ENCODE data around the gene ALDH1A3. TPM values are rescaled to one million over a fixed set of nuclear protein-coding genes. Genes with fewer than 3 reads are reported as not detected.
A peak's percentile ranks its signal among the peaks of the same experiment; 100 is the strongest.

Gene ALDH1A3
- total RNA-seq, 1 experiment from 2014 or later = 215 TPM

DNA sequence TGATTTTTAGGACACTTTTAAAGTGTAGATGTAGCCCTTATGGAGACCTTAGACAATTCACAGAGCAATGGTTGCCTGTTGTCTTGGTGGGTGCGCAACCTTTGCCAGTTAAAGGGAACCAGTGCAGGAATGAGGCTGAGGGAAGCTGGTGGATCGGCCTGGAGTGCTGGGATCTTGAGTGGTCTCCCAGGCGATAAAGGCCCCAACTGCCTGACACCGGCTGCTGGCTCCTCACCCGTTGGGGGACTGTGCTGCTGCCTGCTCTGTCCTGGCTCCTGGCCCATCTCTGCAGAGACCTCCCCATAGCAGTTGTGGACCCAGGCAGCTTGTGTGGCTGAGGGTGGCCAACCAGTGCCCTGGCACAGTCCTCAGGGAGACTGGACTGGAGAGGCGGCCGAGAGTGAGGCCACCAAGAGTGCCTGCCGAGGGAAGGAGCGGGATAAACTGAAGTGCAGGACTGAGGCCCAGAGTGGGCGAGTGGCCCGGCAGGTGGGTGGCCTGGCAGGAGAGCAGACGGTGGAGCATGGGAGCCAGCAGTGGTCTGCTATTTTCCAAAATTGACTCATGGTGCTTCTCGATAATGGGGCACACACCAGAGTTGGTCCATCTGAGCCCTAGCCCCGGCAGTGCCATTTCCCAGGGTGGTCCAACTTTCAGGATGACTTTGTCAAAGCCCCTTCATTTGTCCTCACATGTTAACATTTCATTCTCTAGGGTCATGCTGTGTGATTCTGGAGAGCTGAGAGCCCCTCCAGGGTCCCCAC lies 2.1 kb downstream of the ALDH1A3 start:
- DNase-seq (ENCODE audit: low read depth) = no peak

DNA sequence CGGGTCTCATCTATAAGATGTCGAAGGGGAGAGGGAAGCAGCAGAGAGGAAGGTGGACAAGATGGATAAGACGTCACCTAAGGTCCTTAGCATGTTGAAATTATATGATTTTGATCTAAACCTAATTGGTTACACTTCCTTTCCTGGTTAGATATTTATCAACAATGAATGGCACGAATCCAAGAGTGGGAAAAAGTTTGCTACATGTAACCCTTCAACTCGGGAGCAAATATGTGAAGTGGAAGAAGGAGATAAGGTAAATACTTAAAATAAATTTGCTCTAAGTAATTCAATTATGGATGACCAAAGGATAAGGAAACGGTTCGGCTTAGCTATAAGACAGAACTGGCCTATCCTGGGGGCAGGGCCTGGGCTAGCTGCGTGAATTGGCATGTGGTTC lies 5.5 kb downstream of the ALDH1A3 start:
- no peak for DNase-seq (ENCODE audit: low read depth)

DNA sequence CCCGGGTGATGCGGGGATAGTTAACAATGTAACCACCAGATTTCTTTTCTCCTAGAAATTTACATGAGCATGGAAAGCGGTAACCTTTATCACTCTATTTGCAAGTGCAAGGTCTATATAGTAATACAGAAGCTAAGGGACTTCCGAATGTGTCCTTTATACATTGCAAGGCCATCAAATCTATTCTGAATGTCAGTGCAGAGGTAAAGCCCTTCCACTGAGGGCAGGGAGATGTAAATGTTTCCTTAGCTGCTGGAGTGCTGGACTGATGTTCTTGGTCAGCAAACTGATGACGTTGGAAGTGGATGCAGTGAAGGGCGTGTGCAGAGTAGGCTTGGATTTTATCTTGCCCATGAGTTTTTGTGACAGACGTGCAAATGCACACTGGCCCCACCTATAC lies 6.2 kb downstream of the ALDH1A3 start:
- DNase-seq (ENCODE audit: low read depth) = no peak

DNA sequence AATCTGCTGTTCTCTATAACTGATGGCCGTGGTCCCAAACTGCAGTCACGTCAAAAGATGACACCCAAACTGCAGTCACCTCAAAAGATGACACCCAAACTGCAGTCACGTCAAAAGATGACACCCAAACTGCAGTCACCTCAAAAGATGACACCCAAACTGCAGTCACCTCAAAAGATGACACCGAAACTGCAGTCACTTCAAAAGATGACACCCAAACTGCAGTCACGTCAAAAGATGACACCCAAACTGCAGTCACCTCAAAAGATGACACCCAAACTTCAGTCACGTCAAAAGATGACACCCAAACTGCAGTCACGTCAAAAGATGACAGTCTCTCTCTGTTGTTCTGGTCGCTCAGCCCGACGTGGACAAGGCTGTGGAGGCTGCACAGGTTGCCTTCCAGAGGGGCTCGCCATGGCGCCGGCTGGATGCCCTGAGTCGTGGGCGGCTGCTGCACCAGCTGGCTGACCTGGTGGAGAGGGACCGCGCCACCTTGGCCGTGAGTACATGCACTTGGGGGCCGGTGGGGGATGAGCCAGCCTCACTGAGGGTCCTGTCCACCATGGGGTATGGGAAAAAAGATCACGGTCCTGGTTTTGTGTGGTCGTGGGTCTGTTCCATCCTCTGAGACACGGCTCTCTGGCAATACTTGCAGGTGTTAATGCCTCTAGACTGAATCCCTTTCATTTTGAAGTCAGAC lies 7.7 kb downstream of the ALDH1A3 start:
- no peak for DNase-seq (ENCODE audit: low read depth)

DNA sequence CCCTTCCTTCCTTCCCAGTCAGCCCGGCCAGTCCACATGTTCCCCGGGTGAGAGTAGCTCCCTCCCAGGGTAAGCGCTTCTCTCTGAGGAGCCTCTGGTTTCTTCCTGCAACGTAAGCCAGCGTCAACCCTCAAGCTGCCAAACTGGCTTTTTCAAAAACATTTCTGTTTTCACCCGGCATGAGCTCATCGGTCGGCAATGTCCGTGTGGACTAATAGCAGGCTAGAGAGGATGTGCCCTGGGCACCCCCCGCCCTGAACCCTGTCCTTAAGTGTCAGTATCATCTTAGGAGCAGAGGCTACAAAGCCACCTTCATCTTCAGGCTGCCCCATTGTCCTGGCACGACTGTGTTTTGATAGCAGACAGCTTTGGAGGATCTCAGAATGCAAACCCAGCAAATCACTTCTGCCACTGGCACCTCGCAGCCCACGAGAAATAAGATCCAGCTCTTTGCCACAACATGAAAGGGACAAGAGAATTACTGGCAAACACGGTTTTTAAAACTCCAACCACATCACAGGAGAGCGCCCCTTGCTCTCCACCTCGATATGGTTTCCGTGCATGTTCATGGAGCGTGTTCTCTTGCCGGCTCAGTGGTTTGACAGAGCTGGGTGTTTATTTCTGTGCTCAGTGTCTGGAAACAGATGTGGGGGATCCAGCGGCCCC lies 9.9 kb downstream of the ALDH1A3 start:
- DNase-seq (ENCODE audit: low read depth) = peak; percentile 65

DNA sequence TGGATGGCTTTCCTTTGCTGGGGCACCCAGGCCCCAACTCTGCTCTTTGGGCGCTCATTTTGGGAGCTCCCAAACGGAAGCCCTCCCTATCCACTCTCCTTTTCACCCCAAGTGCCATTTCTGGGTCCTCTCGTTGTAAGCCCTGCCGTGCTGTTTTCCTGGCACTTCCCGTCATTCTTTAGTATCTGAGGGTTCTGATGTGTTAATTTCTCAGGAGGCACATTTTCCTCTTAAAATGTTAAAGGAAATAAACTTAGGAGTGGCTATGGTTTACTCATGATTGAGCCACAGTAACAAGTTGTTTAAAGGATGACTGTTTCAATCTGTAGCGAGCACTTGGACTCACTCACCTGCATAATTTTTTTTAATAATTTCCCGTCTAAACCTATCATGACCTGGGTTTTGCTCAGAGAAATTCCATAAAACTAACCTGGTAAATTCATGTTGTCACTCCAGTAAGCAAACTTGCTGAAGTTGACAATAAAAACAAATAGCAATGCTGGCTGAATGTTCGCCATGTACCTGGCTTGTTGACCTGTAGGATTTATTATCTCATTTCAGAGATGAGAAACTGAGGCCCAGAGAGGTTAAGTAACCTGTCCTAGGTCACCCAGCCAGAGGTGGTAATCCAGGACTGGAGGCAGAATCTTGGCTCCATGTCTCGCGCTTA lies 10.6 kb downstream of the ALDH1A3 start:
- DNase-seq (ENCODE audit: low read depth) = no peak

DNA sequence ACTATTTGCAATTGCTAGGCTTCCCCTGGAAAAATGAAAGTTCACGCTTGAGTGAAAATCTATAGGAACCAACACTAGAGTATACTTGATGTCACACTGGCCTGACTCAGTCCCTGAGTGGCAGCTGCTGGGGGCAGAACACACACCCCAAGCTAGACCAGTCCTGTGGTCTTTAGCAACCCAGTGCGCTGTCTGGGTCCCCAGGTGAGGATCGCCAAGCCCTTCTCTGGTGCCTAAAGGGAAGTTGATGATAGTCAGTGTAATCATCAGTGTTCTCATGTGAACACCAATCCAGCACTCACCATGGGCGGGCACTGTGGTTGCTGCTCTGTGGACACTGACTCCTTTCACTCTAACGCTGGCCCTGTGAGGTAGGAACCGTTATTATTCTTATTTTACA lies 11.2 kb downstream of the ALDH1A3 start:
- no peak for DNase-seq (ENCODE audit: low read depth)

DNA sequence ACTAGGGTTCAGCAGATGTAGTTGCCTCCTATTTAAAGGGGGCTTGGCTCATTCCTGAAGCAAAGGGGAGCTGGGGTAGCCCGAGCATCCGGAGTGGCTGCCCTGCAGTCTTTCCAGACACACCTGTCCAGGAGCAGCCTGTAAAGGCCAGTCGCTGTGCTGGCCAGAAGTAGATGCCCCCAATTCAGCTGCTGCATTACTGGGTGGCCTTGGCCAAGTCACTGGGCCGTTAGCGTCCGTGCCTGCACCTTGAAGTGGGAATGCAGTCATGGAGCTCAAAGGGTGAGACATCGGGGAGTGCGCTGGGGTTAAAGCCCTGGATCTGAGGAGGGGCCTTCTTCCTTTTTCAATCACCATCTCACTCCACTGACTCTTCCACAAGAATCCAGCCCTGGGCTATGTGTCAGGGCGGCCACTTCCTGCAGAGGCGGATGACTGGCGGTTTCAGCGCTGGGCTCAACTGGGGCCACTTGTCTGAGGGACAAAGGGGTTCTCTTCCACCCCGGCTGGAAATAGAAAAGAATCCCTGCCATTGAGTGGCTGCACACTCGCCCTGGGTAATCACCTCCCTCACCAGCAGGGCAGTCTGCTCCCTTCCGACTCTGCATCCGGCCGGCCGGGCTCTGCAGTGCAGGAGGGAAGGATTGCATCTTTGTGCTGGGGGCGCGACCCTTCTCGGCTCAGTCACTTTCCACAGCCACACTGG lies 11.8 kb downstream of the ALDH1A3 start:
- no peak for DNase-seq (ENCODE audit: low read depth)

DNA sequence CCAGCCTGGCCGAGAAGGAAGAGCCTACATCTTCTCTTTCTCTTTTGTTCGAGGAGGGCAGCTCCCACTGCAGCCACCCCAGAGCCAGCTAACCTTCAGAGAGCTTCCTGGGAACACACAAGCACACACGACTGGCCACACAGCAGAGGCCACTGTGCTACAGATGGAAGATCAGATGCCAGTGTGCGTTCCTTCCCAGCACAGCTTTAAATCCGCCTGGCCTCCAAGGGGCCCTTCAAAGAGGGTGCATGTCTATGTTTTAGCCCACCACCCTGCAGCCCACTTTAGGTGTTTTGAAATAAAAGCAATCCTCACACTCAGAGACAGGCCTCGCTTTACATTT lies 12.4 kb downstream of the ALDH1A3 start:
- DNase-seq (ENCODE audit: low read depth) = no peak

DNA sequence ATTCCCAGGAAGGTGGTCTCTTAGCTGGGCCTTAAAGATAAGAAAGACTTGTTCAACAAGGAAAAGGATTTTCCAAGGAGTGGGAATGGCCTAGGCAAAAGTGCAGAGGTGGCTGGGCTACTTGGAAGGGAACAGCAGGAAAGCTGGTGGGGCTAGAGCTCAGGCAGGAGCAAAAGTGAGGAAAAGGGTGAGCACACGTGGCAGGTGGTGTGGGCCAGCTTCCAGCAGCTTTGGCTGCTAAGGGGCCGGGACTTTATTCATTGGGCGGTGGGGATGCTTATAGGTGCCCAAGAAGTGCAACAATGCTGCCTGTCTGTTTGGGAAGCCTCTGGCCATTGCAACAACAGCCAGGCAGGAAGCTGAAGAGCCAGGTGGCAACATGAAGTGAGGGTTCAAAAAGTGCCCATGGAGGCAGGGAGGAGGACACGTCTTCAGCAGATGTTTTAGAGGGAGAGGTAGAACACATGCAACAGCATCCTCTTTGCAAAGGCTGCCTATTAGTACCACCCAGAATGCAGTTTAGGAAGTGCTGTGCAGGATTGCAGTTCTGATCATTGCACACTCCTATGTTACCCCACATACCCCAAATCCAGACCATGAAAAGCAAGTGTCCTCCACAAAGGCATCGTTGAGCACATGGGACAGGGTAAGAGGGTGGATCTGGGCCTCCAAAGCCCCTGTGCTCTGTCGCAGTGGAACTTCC lies 13.8 kb downstream of the ALDH1A3 start:
- DNase-seq (ENCODE audit: low read depth) = no peak

DNA sequence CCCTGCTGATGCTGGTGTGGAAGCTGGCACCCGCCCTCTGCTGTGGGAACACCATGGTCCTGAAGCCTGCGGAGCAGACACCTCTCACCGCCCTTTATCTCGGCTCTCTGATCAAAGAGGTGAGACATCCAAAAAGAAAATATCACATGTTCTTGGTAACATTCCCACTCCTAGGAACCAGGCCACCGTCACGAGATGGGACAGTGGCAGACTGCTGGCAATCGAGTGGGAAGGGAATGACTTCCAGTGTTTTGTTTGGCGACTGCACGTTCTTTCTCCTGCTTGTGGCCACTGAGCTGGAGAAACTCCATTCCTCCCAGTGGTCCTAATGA lies 14.3 kb downstream of the ALDH1A3 start:
- DNase-seq (ENCODE audit: low read depth) = no peak

DNA sequence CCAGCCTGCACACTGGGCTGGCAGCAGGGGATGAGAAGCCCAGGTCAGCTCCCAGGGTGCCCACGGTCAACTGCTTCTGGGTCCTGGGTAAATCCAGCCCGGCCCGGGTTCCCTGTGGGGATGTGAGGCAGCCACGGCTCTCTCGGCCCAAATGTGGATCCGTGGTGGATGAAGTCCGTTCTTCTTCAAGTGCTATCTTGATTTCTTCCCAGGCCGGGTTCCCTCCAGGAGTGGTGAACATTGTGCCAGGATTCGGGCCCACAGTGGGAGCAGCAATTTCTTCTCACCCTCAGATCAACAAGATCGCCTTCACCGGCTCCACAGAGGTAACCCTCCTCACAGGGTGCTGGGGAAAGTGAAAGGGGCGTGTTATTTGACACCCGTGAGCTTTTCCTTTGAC lies 16.1 kb downstream of the ALDH1A3 start:
- no peak for DNase-seq (ENCODE audit: low read depth)

DNA sequence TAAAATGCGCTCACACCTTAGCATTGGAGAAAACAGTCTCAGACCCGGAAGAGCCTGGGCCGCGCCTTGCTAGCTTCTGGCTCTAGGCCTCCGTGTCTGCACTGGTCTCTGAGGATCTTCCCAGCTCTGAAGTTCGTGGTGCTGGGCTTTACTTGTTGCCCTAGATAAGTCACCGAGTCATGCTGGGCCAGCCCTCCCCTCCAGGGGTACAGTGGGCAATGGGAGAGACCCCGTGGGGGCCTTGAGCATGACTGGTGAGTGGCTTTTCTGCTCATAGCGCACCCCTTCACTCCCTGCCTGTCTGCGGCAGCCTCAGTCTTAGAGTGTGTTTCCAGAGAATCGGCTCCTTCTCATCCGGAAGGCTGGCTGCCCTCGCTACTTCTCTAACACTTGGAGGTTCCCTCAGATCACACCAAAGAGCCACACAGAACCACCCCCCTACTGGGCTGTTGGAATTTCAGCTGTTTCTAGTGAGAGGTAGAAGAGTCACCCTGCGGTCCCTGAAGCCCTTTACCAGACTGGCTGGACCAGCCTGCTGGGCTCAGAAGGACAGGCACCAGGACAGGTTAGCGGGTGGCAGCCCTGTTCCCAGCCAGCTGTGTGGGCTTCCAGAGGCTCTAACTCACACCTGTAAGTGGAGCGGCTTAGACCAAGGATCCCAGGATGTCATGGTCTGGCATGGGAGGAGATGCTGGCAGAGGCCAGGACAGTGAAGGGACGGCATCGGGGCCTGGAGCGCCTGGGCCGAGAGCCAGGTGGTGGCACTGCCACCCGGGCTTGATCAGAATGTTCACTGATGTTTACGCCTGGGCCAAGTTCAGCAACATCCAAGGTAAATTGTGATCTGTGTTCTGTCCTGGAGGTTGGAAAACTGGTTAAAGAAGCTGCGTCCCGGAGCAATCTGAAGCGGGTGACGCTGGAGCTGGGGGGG lies 17.9 kb downstream of the ALDH1A3 start:
- DNase-seq (ENCODE audit: low read depth) = no peak

DNA sequence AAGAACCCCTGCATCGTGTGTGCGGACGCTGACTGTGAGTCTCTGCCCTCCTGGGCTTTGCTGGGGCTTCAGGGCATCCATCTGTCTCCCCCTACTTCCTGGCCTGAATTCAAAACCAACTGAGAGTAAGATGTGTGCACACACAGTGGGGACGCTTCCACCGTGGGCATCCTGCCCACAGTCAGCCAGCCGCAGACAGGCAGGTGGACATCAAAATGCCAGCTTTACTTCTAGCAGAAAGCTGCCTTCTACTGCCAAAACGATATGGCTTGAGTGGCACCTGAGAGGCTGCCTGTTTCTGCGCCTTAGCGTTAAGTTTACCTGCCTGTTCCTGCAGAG lies 18.5 kb downstream of the ALDH1A3 start:
- no peak for DNase-seq (ENCODE audit: low read depth)

DNA sequence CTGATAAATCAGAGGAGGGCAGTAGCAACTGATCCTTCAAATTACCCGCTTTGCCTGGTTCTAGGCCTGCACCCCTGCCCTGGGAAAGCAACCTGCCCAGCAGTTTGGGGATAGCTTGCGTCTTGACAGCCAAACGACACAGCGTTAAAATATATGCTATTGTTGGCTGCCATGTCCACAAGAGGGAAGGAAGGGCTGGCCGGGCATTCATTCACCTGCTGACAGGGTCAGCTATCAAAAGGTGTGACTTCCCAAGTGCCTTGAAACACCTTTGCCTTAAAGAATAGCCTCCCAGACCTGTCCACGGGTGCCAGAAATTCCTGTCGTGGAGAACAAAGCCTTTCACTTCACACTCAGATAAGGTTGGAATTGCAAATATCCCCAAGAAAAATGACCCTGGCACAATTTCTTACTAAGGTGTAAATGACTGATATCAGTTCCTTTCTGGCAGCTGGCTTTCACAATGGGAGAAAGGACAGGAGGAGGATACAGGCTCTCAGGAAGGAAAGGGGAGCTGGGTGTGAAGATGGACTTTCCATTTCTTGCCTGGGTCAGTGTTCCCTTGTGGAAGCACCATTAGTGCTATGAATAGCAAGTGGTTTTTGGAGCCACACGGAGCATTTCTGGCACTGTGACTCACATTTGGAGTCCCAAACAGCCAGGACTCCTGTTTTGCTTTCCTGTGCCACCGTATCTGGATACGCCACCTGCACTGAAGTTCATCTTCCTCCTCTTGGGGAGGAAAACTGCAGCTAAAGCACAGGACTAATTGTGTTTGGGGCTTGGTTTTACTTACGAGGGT lies 19.2 kb downstream of the ALDH1A3 start:
- DNase-seq (ENCODE audit: low read depth) = no peak

DNA sequence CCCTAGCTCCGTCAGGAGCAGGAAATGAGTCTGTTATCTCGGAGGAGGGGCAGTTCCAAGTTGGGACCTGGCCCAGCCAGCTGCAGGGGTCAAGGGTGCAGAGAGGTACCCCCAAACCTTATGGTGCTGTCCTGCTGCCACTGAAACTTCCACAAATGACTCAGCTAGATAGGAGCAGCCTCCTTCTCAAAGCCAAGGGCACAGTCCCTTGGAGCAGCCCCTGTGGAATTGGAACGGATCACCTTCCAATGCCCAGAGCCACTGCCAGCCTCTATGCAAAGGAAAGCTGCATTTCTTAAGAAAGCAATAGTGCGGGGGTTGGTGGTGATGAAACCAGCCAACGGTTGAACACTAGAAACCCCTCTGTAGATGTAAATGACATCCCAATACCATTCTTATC lies 20.0 kb downstream of the ALDH1A3 start:
- no peak for DNase-seq (ENCODE audit: low read depth)

DNA sequence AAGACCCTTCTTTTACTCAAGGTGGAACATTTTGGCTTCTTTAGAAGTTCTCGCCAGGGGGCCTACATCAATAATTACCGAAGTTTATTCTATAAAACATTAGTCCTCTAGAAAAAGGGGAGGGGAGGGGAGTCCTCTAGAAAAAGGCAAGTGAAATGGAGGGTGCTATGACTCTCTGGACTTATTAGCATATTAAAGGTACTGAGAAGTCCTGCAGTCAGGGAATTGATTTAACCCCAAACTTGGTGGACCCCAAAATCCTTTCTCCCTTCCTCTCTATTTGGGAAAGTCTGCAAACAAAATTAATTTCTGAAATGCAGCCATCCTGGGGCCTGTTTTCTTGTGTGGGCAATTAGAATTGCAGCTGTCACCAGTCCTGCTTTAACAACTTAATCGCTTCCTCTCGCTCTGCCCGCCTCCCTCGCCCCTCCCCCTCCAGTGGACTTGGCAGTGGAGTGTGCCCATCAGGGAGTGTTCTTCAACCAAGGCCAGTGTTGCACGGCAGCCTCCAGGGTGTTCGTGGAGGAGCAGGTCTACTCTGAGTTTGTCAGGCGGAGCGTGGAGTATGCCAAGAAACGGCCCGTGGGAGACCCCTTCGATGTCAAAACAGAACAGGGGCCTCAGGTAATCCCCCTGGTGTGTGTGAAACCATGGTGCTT lies 20.6 kb downstream of the ALDH1A3 start:
- no peak for DNase-seq (ENCODE audit: low read depth)

DNA sequence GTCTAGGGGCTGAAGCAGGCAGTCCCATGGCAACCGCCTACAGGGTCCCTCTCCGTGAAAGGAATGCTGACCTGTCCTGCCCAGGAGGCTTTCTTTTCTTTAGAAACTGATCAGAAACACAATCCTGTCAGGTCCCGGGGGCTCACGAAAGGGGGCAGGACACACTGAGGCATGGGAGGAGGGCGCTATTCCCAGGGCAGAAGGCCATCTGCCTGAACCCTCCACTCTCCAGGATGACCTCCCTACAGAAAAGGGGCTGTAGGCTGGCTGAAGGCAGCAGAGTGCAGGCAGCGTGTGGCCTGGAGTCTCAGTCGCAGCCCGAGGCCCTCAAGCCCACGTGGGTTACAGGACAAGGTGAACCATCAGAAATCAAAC lies 21.2 kb downstream of the ALDH1A3 start:
- DNase-seq (ENCODE audit: low read depth) = no peak

DNA sequence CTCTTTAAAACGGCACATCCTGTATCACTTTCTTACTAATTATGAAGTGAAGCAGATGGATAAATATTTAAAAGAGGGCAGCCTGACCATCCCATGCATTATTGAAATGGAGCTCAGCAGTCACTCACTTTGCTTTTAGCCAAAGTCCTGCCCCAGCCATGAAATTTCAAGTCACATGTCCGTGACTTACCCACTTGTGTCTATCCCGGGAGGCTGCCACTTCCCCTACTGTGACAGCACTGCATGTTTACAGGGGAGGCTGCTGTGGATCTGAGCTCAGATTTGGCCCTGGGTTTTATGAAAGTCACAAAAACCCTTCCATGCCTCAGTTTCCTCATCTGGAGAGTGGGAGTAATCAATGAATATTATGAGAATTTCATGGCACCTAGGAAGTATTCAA lies 21.7 kb downstream of the ALDH1A3 start:
- DNase-seq (ENCODE audit: low read depth) = no peak
